Fibroblast of villous mesenchyme (primary cell): Measurements from ENCODE around the gene TNRC6C. TPM values are rescaled to one million over a fixed set of nuclear protein-coding genes. Genes with fewer than 3 reads are reported as not detected.

Experiments
- DNase-seq: peaks from one replicate; pipeline ENCODE4 v3.0.0-alpha.2; 2010; ENCODE audit warnings: low read depth
- H3K4me3 ChIP-seq: 2 replicates; pipeline ENCODE4 v1.5.1; 2011; ENCODE audit warnings: low read depth, mild to moderate bottlenecking, low read length
- total RNA-seq: library from RNA; depleted of rRNA; stranded (reverse); fragments of >200 nt; gene quantifications from 2 replicates; pipeline ENCODE4 v1.2.3, GENCODE V29; 2012
- TF ChIP-seq, protein P1 (sequence below): IDR thresholded peaks from 2 replicates; pipeline ENCODE4 v1.5.1; 2012; ENCODE audit warnings: low read depth, mild to moderate bottlenecking, low read length; ENCODE audit not compliant: insufficient read depth

The TNRC6C gene
- total RNA-seq, 1 donor = 4.3 TPM

DNA sequence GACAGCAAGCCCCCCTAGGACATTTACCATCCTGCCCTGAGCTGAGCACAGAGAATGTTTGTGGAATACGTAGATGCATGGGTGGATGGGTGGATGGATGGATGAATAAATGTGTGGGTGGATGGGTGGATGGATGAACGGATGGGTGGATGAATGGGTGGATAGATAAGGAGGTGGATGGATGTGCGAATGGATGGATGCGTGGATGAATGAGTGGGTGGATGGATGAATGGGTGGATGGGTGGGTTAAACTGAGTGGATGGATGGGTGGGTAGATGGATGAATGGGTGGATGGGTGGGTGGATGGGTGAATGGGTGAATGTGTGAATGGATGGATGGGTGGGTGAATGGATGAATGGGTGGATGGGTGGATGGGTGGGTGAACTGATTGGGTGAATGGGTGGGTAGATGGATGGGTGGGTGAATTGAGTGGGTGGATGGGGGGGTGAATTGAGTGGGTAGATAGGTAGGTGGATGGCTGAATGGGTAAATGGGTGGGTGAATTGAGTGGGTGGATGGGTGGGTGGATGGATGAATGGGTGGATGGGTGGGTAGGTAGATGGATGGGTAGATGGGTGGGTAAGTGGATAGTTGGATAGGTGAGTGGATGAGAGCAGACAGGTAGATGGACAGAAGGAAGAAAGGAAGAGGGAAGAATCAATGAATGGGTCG, 164.9 kb downstream of the TNRC6C start:
- TF ChIP-seq, protein P1, sequence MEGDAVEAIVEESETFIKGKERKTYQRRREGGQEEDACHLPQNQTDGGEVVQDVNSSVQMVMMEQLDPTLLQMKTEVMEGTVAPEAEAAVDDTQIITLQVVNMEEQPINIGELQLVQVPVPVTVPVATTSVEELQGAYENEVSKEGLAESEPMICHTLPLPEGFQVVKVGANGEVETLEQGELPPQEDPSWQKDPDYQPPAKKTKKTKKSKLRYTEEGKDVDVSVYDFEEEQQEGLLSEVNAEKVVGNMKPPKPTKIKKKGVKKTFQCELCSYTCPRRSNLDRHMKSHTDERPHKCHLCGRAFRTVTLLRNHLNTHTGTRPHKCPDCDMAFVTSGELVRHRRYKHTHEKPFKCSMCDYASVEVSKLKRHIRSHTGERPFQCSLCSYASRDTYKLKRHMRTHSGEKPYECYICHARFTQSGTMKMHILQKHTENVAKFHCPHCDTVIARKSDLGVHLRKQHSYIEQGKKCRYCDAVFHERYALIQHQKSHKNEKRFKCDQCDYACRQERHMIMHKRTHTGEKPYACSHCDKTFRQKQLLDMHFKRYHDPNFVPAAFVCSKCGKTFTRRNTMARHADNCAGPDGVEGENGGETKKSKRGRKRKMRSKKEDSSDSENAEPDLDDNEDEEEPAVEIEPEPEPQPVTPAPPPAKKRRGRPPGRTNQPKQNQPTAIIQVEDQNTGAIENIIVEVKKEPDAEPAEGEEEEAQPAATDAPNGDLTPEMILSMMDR = no peak
- DNase-seq = no peak
- no peak overlapping the region for H3K4me3 ChIP-seq

DNA sequence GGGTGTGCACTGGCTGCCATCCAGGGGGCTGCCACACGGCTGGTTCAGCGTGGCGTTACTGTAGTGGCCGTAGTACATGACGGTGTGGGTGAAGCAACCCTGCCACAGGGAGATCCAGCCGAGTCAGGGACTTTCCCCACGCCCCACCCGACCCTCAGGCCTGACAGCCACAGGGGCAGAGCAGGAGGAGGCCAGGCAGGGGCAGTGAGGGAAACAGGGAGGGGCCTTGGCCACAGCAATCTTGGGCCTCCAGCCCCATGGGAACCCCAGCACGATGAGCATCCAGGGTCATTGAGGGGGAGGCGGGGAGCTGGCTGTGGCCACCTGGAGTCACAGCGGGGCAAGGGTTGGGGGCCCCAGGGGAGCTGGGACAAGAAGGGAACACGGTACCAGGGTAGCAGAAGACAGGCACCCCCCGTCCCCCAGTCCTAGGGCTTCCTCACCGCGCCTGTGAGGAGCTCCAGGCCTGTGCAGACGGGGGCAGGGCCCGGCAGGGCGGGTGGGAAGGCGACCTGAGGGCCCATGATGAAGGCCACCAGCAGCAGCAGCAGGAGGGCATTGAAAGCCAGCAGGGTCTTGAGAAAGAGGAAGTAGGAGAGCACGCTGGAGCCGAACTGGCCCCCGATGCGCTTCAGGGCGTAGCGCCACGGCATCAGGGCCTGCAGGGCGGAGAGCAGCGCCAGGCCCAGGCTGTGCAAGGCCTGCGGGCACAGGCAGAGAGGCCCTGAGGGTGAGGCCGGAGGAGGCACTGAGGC, 165.8 kb downstream of the TNRC6C start:
- TF ChIP-seq, protein P1 = no peak
- no peak overlapping the region for H3K4me3 ChIP-seq
- DNase-seq = no peak

- DNase-seq = no peak
- TF ChIP-seq, protein P1 = no peak
- no peak overlapping the region for H3K4me3 ChIP-seq
Observed at GRCh38 chr17:78124836-78125137, 166.3 kb downstream of the TNRC6C start.

DNA sequence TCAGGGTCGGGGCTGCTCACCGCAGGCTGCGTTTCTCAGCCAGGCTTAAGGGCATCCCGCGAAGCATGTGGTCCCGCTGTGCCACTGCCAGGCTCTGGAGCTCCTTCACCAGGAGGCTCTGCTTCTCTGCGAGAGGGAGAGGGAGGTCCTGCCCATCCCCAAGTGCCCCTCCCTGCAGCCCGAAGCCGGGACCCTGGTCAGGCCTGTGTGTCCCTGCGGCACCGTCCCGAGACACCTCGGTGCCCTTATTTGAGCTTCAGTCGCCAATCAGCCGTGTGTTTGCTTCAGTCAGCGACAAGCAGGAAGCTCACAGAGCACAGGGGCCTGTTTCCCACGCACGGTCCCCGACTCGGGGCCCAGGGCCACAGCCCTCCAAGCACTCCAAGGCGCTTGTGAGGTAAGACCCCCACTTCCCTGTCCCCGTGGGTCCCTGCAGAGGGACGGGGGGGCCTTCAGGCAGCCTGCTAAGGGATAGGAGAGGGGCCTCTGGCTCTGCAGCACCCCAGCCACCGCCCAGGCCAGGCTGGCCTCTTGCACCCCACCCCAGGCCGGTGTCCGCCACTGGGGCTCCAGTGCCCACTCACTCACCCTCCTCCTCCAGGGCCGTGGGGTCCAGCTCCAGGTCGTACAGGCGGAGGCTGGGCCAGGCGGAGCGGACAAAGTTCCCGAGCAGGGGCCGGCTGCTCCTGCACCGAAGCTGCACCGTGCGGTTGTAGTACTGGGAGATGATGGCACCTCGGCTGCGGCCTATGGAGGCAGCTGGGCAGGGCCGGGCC, 166.8 kb downstream of the TNRC6C start:
- no peak overlapping the region for H3K4me3 ChIP-seq
- DNase-seq = no peak
- TF ChIP-seq, protein P1 = no peak

GRCh38 chr17:78125976-78126894, 167.7 kb downstream of the TNRC6C start:
- TF ChIP-seq, protein P1 = no peak
- H3K4me3 ChIP-seq = no peak overlapping the region
- DNase-seq = no peak

- DNase-seq = no peak
- TF ChIP-seq, protein P1 = no peak
- no peak overlapping the region for H3K4me3 ChIP-seq
Observed at GRCh38 chr17:78126895-78127238, 168.4 kb downstream of the TNRC6C start.
